ENCODE measurements around the gene IFIT1. TPM values are rescaled to one million over a fixed set of nuclear protein-coding genes. Genes with fewer than 3 reads are reported as not detected.

Gene IFIT1
- total and polyA plus RNA-seq, 2 donors (not counting 3 experiments of a cell fraction or from before 2014, with no cell fraction given), result 0.51 to 0.75 TPM

- no peak within 1 kb of the TSS for H3K4me2 ChIP-seq (ENCODE audit: insufficient read depth, low read length)
- intact Hi-C loops (cut with micrococcal nuclease) (no loop called here), dilution Hi-C loops (cut with MboI; ENCODE audit: extremely low pct_ligation_motif_present, low sequenced_read_pairs) (no loop called here)
- no peaks in the 10 kb centered on the region for H3K9me1 ChIP-seq (replicated peaks; ENCODE audit: control insufficient read depth, extremely low read depth, insufficient read depth, low read length)
- no peak for DNase-seq (ENCODE audit: low read depth, low spot score)
- H2AFZ ChIP-seq (ENCODE audit: low read depth, low read length), result no peak within 1 kb of the TSS
- H3K27me3 ChIP-seq (ENCODE audit: control insufficient read depth in 2 of 2, insufficient read depth in 2 of 2, low read length in 2 of 2), result peaks cover 5 to 19% of the 10 kb centered on the region in 2 experiments
- no peaks in the 10 kb centered on the region for H4K20me1 ChIP-seq (replicated peaks; ENCODE audit: control insufficient read depth, extremely low read depth, insufficient read depth, low read length)
- CTCF ChIA-PET, result interaction anchor here (2.7 kb wide), 1 partner anchor 9 kb away, joined by 11 read pairs; no protein-coding TSS in a partner anchor
- H3K9ac ChIP-seq (replicated peaks; ENCODE audit: extremely low read depth, insufficient read depth, low read length), result no peak within 1 kb of the TSS
- no peaks in the 10 kb centered on the region for H3K9me3 ChIP-seq (replicated peaks; ENCODE audit: control insufficient read depth, insufficient read depth, low read length)
- BruUV-seq (replicated peaks), result no TSS peak
- no peak within 1 kb of the TSS for H3K27ac ChIP-seq (ENCODE audit: insufficient read depth, low read depth, low read length)
- FAIRE-seq, result no peak
- H3K79me2 ChIP-seq (ENCODE audit: control insufficient read depth, insufficient read depth, low read length), result no peaks in the 10 kb centered on the region
- H3K4me1 ChIP-seq (ENCODE audit: control insufficient read depth, extremely low read depth, insufficient read depth, low read length), result peaks cover 11% of the 10 kb centered on the region
- no peaks in the 10 kb centered on the region for H3K36me3 ChIP-seq (ENCODE audit: control insufficient read depth in 2 of 2, extremely low read depth in 1 of 2, insufficient read depth in 2 of 2, low read length in 2 of 2)
- no peak for TF ChIP-seq EZH2 (IDR thresholded peaks at IDR 0.05; ENCODE audit: borderline replicate concordance, low read depth, low read length, severe bottlenecking)
- no peak for TF ChIP-seq POLR2AphosphoS5 (IDR thresholded peaks at IDR 0.05; ENCODE audit: insufficient read depth, low read depth, low read length)
- TF ChIP-seq FOS (IDR thresholded peaks at IDR 0.05; ENCODE audit: borderline replicate concordance, insufficient read depth, low read length), result no peak
- no peak for TF ChIP-seq GATA2 (IDR thresholded peaks at IDR 0.05; ENCODE audit: insufficient read depth, insufficient read length, low read depth, low read length)
- no peak for TF ChIP-seq POLR2A (IDR thresholded peaks at IDR 0.05; ENCODE audit: low read depth, low read length)
- TF ChIP-seq CTCF (IDR thresholded peaks at IDR 0.05; ENCODE audit: extremely low read depth in 1 of 2, insufficient read depth in 1 of 2, low read depth in 1 of 2, low read length in 2 of 2), result no peak
- no peak for TF ChIP-seq MAX (IDR thresholded peaks at IDR 0.05; ENCODE audit: insufficient read depth, insufficient read length)
- no peak for TF ChIP-seq JUN (IDR thresholded peaks at IDR 0.05; ENCODE audit: borderline replicate concordance, insufficient read depth, insufficient read length, low read depth)
- no peak for TF ChIP-seq MYC (IDR thresholded peaks at IDR 0.05; ENCODE audit: low read depth, low read length)
- POLR2A ChIA-PET, result no interaction called here
- H3K4me3 ChIP-seq (replicated peaks in 1 of 3; ENCODE audit: insufficient read depth in 1 of 3, low read depth in 1 of 3, low read length in 3 of 3), result no peak within 1 kb of the TSS
Measured at GRCh38 chr10:89377705-89378637, 14.5 kb upstream of the IFIT1 start, which contains the start of gene IFIT1B. IFIT1B (plus strand) TSS chr10:89378056; CDS start chr10:89378136, 80 bp downstream.

All from endothelial cell of umbilical vein (primary cell).